ENCODE data around the gene CLP1.
"Not testable (repeated sequence)": the region's sequence is repeated elsewhere in the genome, so short reads cannot be mapped to it uniquely, and the experiment has no call there.

Gene CLP1

GRCh38 chr11:57663975-57664374, 6.4 kb downstream of the CLP1 start:
- no peak for DNase-seq (ENCODE audit: low read depth in 3 of 3)

DNA sequence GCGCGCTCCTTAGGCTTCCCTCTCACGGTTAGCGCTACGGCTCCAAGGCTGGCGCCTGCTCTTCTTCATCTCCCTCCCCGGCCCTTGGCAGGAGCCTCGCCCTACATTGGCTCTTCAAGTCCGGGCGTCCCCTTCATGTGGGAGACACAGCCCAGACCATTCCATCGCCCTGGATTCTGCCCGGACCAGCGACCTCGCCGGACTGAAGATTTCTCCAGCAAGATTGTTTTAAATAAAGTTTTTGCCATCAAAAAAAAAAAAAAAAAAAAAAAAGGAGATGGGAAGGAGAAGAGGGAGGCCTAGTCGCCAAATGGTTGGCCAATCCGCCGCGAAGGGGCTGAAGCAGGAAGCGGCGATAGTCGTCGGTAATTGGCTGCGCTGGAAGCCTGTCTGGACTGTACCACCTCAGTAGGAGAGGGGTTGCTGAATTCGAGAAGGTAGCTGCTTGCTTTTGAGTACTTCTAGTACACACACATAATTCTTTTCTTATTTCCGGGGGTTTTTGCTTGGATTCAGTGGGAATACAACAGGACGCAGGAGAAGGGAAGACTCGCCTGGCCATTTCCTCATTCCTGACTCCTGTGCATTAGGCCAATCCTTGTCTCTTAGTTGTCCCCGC, 9.7 kb downstream of the CLP1 start:
- DNase-seq (ENCODE audit: low read depth in 3 of 3) = peak; percentile 59 to 91 (median 84)

DNA sequence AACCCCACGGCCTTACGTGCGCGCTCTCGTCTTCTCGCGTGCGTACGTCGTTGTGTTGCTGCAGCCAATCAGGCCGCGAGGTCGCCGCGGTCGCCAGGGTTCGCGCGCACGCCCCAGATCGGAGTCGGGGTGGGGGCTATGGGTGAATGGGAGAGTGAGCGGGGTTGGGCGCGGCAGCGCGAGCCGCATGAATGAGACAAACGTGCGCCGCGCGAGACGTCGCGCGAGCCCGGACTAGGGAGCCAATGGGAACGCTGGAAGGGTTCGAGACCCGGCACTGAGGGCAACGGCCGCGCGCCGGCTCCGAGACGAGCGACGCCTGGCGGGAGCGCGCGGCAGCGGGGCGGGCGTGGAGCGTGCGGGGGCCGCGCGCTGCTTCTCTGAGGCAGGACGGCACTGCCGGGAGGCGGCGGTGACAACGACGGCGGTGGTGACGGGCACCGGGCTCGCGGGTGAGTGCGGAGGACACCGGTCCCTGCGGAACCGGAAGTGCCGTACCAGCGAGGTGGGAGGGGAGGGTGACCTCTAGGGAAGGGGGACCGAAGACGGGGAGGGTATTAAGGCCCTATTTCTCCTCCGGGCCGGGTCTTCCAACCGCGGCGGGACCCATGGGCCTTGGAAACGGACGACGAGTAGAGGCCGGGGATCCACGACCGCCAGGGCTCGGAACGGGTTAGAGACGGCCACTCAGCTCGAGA, 10.3 kb downstream of the CLP1 start, which contains the start of gene ZDHHC5:
TSS of gene ZDHHC5 (plus strand) at position 379 of the 698 bp plus-strand sequence. CDS start 4,977 bp downstream, outside the sequence.
- peak; percentile 96 to 99 (median 99) for DNase-seq (ENCODE audit: low read depth in 3 of 3)

GRCh38 chr11:57668434-57668782, 10.8 kb downstream of the CLP1 start:
- DNase-seq (ENCODE audit: low read depth in 3 of 3) = peak in 1 of 3 experiments; percentile 26

DNA sequence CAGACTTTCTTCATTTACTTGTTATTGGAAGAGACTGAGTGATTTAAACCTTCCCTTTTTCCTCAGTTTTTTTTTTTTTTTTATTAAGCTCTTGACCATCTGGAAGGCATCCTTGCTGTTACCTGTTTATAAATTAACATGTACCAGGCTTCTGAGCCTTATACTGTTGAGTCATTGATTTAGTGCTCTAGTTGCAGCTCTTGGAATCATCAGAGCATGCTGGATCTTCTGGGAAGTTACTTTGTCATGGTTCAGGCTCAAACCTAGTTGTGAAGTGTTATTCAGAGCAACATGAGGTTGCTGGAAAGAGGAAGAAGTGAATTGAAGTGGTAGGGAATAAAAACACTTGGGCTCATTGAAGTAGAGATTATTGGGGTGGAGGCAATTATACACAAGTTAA, 16.7 kb downstream of the CLP1 start:
- no peak for DNase-seq (ENCODE audit: low read depth in 3 of 3)

GRCh38 chr11:57675176-57675941, 17.8 kb downstream of the CLP1 start:
- no peak for DNase-seq (ENCODE audit: low read depth in 3 of 3)

- no peak for DNase-seq (ENCODE audit: low read depth in 3 of 3)
These were observed 21.8 kb downstream of the CLP1 start for GRCh38 chr11:57679396-57679795.

DNA sequence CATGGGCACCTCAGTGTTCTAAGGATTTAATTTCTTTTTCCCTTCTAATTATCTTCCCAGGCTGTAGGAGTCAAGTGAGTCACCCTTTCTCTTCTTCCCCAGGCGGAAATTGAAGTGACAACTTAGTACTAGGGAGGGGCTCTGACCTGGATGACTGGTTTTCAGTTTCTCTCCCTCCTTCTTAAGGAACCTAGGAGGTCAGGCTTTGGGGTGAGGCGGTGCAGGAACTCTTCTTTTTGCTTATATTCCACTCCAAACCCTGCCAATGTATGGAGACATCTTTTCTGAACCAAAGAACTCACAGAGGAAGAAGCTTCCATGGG, 23.0 kb downstream of the CLP1 start:
- no peak for DNase-seq (ENCODE audit: low read depth in 3 of 3)

- DNase-seq (ENCODE audit: low read depth in 3 of 3) = no peak
These were observed 23.6 kb downstream of the CLP1 start for GRCh38 chr11:57681168-57681567.

- DNase-seq (ENCODE audit: low read depth in 3 of 3) = not testable (repeated sequence)
These were observed 32.9 kb downstream of the CLP1 start for GRCh38 chr11:57690474-57690873.

DNA sequence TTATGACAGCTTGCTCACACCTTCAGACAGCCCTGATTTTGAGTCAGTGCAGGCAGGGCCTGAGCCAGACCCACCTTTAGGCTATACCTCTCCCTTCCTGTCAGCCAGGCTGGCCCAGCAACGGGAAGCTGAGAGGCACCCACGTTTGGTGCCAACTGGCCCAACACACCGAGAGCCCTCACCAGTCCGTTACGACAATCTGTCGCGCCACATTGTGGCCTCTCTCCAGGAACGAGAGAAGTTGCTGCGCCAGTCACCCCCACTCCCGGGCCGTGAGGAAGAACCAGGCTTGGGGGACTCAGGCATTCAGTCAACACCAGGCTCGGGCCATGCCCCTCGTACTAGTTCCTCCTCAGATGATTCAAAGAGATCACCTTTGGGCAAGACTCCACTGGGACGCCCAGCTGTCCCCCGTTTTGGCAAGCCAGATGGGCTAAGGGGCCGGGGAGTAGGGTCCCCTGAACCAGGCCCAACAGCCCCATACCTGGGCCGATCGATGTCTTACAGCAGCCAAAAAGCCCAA, 41.3 kb downstream of the CLP1 start:
- DNase-seq (ENCODE audit: low read depth in 3 of 3) = no peak

DNA sequence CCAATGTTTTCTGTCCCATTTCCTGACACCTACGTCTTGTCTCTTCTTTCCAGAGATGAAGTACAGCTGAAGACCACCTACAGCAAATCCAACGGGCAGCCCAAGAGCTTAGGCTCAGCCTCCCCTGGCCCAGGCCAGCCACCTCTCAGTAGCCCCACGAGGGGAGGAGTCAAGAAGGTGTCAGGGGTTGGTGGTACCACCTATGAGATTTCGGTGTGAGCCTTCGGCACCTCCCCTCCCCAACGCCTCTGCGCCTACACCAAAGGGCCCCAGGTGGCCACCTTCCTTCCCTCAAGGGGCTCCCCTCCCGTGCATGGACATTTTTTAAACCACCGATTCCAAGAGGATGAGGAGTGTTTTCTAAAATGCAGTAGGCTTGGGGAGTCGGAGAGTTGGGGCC, 42.3 kb downstream of the CLP1 start:
- DNase-seq (ENCODE audit: low read depth in 3 of 3) = no peak

GRCh38 chr11:57700425-57700824, 42.9 kb downstream of the CLP1 start:
- no peak for DNase-seq (ENCODE audit: low read depth in 3 of 3)

DNA sequence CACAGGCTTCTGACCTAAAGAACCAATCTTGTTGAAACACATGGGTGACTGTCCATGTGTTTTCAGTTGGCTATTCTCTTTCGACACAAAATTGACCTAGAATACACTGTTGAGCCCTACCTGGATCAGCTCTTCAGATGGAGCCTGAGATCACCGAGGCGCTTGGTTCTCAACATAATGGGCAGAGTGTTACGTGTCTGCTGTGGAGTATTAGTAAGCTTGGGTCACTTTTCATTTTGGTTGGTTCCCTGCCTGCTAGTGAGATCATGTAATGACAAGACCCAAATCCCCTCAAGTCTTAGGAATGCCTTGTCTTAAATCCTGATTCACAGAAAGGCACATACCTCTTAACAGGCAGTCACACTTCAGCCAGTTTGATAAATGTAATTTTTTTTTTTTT, 45.8 kb downstream of the CLP1 start:
- DNase-seq (ENCODE audit: low read depth in 3 of 3) = no peak

GRCh38 chr11:57704932-57705331, 47.4 kb downstream of the CLP1 start:
- DNase-seq (ENCODE audit: low read depth in 3 of 3) = no peak

GRCh38 chr11:57705432-57705831, 47.9 kb downstream of the CLP1 start:
- DNase-seq (ENCODE audit: low read depth in 3 of 3) = not testable (repeated sequence)

GRCh38 chr11:57709802-57710367, 52.3 kb downstream of the CLP1 start:
- no peak for DNase-seq (ENCODE audit: low read depth in 3 of 3)
